ENCODE data around the gene SERPINA10. TPM values are rescaled to one million over a fixed set of nuclear protein-coding genes. Genes with fewer than 3 reads are reported as not detected.

The SERPINA10 gene, protein sequence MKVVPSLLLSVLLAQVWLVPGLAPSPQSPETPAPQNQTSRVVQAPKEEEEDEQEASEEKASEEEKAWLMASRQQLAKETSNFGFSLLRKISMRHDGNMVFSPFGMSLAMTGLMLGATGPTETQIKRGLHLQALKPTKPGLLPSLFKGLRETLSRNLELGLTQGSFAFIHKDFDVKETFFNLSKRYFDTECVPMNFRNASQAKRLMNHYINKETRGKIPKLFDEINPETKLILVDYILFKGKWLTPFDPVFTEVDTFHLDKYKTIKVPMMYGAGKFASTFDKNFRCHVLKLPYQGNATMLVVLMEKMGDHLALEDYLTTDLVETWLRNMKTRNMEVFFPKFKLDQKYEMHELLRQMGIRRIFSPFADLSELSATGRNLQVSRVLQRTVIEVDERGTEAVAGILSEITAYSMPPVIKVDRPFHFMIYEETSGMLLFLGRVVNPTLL
- not detected for total RNA-seq

DNA sequence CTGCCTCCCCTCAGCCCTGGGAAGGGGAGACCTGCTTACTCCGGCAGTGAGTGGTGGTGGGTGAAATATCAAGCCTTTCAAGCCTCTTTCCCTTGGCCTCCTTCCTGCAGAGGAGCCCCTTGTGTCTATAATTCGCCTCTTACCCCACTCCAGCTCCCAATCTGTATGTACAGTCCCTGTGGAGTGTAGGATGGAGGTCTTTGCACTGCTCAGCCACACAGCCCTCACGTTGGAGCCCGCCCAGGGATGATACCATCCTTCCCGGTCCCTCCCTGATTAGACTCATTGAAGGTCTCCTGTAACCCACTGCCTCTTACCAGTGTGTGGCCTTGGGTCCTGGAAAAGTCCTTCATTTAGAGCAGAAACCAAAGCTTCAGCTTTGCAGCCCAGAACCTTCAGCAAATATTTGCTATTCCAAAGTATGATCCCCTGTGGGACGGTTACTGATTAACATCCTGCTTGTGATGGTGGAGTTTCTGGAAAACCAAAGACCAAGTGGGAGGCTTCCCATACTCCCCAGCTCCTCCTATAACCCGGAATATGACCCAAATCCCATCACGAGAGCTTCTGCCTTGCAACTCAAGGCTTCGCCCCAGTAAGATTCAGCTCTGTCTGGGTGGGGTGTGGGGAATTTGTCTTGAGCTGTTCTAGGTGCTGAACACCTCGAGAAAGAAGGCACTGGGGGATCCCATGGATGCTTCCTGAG lies at the start of gene SERPINA10:
SERPINA10 (minus strand) TSS at position 397 of the 706 bp plus-strand sequence. CDS start 2,675 bp downstream, outside the sequence.
- no peak for DNase-seq

DNA sequence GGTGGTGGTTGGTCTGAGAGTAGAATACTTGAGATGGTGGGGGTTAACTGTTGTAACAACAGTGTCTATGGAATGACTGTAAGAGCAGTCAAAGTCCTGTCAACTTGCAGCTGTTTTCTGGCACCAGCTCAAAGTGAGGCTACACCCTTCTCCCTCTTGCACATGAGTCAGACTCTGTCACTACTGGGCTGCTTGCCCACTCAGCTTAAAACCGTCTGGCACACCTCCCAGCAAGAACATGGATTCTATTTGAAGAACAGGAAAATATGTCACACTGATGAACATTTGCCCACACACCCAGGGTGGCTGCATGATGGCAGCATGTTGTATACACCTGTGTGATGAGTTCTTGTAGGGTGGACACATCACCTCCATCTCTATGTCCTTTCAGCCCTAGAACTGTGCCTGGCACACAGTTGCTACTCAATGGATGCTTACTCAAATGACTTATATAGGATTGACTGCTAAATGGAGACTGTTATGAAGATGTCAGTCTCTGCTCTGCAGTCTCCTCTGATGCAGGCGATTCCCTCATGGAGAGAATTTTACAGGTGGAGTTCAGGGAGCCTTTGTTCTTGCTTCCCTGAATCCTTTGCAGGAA lies 49.4 kb upstream of the SERPINA10 start:
- peak; percentile 69 for DNase-seq

GRCh38 chr14:94341656-94342333 lies 48.7 kb upstream of the SERPINA10 start:
- no peak for DNase-seq

DNA sequence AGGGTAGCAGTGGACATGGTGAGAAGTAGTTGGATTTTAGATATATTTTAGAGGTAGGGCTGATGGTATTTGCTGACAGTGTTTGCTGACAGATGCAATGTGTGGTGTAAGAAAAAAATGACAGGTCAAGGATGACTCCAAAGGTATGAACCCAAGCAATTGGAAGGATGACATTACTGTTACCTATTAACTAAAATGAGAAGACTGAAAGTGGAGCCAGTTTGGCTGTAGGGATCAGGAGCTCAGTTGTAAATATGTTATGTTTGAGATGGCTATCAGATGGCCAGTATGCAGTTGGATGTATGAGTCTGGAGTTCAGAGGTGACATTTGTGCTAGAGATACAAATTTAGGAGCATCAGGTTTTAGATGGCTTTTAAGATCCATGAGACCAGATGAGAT lies 47.5 kb upstream of the SERPINA10 start:
- DNase-seq: no peak

- no peak for DNase-seq
These were observed 45.0 kb upstream of the SERPINA10 start for GRCh38 chr14:94338023-94338422.

DNA sequence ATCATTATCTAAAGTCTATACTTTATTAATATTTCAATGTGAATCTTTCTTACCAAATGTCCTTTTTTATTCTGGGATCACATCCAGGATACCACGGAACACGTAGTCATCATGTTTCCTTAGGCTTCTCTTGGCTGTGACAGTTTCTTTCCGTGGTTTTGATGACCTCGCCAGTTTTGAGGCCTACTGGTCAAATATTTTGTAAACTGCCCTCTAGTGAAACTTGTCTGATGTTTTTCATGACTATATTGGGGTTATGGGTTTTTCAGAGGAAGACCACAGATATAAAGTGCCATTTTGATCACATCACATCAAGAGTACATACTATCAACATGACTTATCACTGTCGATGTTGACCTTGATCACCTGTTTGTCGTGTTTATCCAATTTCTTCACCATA lies 44.2 kb upstream of the SERPINA10 start:
- no peak for DNase-seq

DNA sequence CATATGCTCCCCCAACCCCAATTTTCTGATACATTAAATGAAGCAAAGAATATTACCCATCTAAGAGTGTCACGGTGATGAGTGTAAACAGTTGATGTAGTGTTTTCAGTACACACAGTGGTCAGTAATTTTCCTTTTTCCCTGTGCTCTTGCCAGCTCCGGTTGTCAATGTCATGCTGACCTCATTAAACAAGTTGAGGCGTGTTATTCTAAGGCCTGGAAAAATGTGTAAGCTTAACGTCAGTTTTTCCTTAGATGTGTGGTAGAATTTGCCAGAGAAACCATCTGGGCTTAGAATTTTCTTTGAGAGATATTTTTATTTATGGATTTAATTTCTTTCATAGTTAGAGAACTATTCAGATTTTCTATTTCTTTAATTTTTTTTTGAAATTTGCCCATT lies 41.8 kb upstream of the SERPINA10 start:
- no peak for DNase-seq

- no peak for DNase-seq
These were observed 39.5 kb upstream of the SERPINA10 start for GRCh38 chr14:94332587-94332986.

GRCh38 chr14:94332063-94332583 lies 39.1 kb upstream of the SERPINA10 start:
- DNase-seq: no peak

GRCh38 chr14:94331462-94331861 lies 38.4 kb upstream of the SERPINA10 start:
- DNase-seq: no peak

- DNase-seq: no peak
These were observed 37.8 kb upstream of the SERPINA10 start for GRCh38 chr14:94330857-94331256.

DNA sequence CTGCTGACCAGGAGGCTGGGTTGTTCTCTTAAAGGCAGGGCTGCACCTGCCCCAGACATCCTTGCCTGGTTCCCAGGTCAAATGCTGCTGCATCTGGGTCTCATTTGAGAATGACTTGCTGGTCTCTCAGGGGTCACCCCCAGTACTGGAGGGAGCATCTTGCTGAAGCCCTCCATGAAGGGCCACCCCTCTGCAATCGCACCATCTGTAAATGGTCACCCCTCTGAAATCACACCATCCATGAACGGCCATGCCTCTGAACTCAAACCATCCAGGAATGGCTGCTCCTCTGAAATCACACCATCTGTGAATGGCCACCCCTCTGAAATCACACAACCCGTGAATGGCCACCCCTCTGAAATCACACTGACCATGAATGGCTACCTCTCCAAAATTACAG lies 37.4 kb upstream of the SERPINA10 start:
- no peak for DNase-seq

DNA sequence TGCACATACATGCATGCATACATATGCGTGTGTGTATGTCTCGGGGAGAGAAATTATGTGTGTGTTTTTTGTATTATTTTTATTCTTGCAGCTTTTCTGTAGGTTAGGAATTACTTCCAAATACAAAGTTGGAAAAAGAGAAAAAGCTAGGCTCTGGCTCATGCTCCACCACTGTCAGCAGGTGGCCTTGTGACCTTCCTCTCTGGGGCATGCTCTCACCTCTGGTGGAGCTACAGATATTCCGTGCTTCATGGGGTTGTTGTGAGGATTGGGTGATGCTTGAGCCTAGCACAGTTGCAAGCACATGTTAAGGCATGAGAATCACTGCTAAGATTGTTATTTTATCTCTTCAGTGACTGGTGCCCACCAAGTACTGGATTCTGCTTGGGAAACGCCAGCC lies 36.8 kb upstream of the SERPINA10 start:
- no peak for DNase-seq

- DNase-seq: no peak
These were observed 35.1 kb upstream of the SERPINA10 start for GRCh38 chr14:94328196-94328595.

DNA sequence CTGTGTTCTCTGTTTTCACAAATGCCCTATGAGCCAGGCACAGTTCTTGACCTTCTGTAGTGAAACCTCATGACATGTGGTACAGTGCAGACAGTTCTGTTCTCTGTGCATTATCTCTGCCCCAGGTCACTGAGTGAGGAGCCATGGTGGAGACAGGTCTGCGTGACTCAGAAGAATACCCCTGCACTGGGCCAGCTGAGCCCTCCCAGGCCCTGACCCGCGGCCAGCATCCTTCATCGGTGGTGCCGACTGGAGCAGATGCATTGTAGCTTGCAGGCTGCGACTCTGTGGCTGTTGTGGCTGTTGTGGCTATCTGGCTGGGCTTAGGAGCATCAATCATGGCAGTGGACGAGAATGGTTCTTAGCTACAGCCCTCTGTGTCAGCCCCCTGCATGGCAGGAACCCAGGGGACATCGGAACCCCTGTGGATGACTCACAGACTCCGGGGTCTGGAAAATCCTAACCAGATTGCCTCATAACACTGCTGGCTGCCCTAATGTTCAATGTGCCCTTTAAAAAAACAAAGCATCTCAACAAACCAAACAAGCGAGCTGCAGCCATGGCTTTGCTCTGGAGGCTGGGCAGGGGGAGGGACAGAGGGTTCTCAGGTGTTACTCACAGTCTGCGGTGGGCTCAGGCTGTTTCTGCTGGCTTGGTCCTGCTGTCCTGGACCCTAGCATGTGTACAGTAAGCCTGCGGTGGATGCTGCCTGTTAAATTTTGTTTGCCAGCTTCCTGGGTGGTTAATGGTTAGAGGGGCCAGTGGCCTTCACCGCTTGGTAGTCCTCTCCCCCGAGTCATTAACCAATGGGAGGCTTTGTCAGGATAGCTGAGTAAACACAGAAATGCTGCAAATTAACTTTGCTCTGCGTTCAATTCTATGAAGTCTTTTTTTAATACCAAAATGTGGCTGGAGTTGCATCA lies 29.8 kb upstream of the SERPINA10 start, which contains the start of gene SERPINA6:
SERPINA6 (minus strand) TSS at position 689 of the 923 bp plus-strand sequence. CDS start 8,688 bp downstream, outside the sequence.
- no peak for DNase-seq

DNA sequence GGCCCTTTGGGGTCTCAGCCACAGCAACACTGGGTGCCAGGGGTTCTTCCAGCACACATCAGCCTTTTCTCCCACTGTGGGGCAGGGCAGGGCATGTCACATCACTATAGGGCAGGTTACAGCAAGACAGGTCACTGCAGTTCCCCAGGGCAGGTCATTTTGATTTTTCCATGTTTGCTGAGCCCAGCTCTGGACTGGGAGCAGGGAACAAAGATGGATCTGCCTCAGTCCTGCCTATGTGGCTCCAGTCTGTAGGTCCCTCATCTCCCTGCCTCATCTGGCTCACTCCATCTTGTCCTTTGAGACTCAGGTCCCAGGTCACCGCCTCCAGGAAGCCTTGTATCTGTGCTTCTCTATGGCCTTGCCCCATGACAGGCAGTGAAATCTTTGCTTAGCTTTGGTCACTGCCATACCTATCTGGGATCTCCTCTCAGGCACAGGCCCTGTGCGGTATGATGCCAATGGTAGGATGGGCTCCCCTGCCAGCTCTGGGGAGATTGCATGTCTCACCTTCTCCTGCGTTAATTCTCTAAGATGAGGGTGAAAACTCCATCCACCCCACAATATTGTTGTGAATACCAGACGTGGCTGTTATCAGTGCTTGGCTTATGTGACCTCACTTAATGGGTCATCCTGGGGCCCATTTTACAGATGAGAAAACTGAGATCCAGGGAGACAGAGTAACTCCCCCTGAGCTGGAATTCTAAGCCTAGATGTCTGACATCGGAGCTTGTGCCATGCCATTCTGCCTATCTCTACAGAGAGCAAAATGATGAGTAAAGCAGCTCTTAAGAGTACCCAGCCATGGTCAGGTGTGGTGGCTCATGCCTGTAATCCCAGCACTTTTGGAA lies 28.6 kb upstream of the SERPINA10 start:
- DNase-seq: no peak

GRCh38 chr14:94320243-94320642 lies 27.2 kb upstream of the SERPINA10 start:
- no peak for DNase-seq

DNA sequence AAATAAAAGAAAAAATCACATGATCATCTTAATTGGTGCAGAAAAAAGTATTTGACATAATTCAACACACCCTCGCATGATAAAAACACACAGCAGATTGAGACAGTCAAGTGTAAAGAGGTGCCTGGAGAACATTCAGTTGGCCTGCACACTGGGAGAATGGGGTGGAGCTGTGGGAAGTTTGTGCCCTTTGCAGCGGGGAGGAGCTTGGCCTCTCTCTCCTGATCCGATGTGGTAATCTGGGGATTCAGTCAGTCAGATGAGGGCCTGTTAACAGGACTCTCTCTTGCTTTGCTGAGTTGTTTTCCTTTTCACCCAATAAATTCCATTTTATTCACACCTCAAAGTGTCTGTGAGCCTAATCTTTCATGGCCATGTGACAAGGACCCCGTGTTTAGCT lies 24.2 kb upstream of the SERPINA10 start:
- DNase-seq: no peak

GRCh38 chr14:94316692-94317091 lies 23.6 kb upstream of the SERPINA10 start:
- DNase-seq: no peak

DNA sequence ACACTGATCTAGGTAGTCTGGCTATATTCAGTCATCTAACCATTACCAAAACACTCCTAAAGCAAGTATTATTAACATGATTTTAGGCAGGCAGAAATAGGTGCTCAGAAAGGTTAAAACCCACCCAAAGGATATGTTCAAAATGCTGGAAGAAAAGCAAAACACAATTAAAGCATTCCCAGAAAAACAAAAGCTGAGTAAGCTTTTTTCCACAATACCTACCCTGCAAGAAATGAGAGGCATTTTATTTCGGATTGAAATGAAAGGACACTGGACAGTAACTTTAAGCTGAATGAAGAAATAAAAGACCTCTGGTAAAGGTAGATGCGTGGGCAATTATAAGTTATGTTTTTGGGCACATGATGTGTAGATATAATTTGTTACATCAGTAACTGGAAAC lies 21.8 kb upstream of the SERPINA10 start:
- no peak for DNase-seq
